B cell (primary cell): ENCODE results near the gene CAMKK2.
"Not testable (repeated sequence)": the region's sequence is repeated elsewhere in the genome, so short reads cannot be mapped to it uniquely, and the experiment has no call there.

Experiments
- CTCF ChIP-seq: fragments of 200-600 bp; IDR thresholded peaks from one replicate; pipeline ENCODE4 v1.8.0; 2022; ENCODE audit warnings: antibody characterized with exemption, mild to moderate bottlenecking
- EZH2 ChIP-seq: IDR thresholded peaks from 2 replicates; pipeline ENCODE4 v1.6.1; 2012; ENCODE audit warnings: borderline replicate concordance, low read depth, mild to moderate bottlenecking, moderate library complexity, low read length; ENCODE audit not compliant: insufficient read depth, poor library complexity, severe bottlenecking

GRCh38 chr12:121298411-121298810, 1.9 kb upstream of the CAMKK2 start:
- not testable (repeated sequence) for TF ChIP-seq CTCF, EZH2
